HEK293 (cell line): Measurements from ENCODE around the gene ANXA10.
A peak's percentile ranks its signal among the peaks of the same experiment; 100 is the strongest.
"Not testable (repeated sequence)": the region's sequence is repeated elsewhere in the genome, so short reads cannot be mapped to it uniquely, and the experiment has no call there.

ENCODE experiments used
- CTCF ChIA-PET: fragments of 350-600 bp; formaldehyde crosslinking; extraction: SDS; loops from one replicate; lab custom pipeline; 2021; ENCODE audit warnings: antibody characterized with exemption; lab: Yijun Ruan, JAX
- POLR2A ChIA-PET: fragments of 300-600 bp; formaldehyde crosslinking; extraction: SDS; loops from one replicate; lab custom pipeline; 2020; ENCODE audit warnings: antibody characterized with exemption, inconsistent platforms; lab: Yijun Ruan, JAX
- H3K27ac ChIP-seq: fragments of 200-500 bp; sonication (Bioruptor generic); 2 replicates; pipeline ENCODE4 v1.5.1; 2014; ENCODE audit warnings: low read depth, low read length, control low read depth, inconsistent platforms; ENCODE audit errors: extremely low read depth
- H3K36me3 ChIP-seq, 2 experiments: fragments of 200-500 bp in 1 of 2; sonication (Bioruptor generic) in 1 of 2; 1 replicate in 1 of 2; 2 replicates in 1 of 2; pipeline ENCODE4 v1.5.1; 2014 to 2017; ENCODE audit warnings: inconsistent platforms in 2 of 2, low read length in 2 of 2; ENCODE audit not compliant: control insufficient read depth in 2 of 2, insufficient read depth in 1 of 2
- H3K4me1 ChIP-seq: fragments of 200-500 bp; sonication (Bioruptor generic); 2 replicates; pipeline ENCODE4 v1.5.1; 2014; ENCODE audit warnings: mild to moderate bottlenecking, low read length, inconsistent platforms; ENCODE audit not compliant: control insufficient read depth, insufficient read depth
- H3K4me3 ChIP-seq: 2 replicates; pipeline ENCODE4 v1.5.1; 2011; ENCODE audit warnings: low read depth, mild to moderate bottlenecking, control low read depth, low read length, moderate library complexity
- H3K9me3 ChIP-seq: fragments of 200-500 bp; sonication (Bioruptor generic); 2 replicates; pipeline ENCODE4 v1.5.1; 2014; ENCODE audit warnings: low read depth, low read length, inconsistent platforms; ENCODE audit not compliant: control insufficient read depth, insufficient read depth
- OVOL3 ChIP-seq: fragments of 450-650 bp; formaldehyde crosslinking; IDR thresholded peaks from 2 replicates; pipeline ENCODE4 v1.5.1; 2016; ENCODE audit warnings: missing biosample characterization, missing genetic modification characterization
- SETDB1 ChIP-seq: IDR thresholded peaks from one replicate; pipeline ENCODE4 v1.6.1; 2017; ENCODE audit warnings: mild to moderate bottlenecking, low read length, moderate library complexity, mixed read lengths; ENCODE audit not compliant: insufficient read length
- YY1 ChIP-seq: fragments of 450-650 bp; formaldehyde crosslinking; IDR thresholded peaks from 2 replicates; pipeline ENCODE4 v1.5.1; 2018; ENCODE audit warnings: missing biosample characterization, missing genetic modification characterization
- ZBTB1 ChIP-seq: fragments of 450-650 bp; formaldehyde crosslinking; IDR thresholded peaks from 2 replicates; pipeline ENCODE4 v1.5.1; 2016; ENCODE audit warnings: missing biosample characterization, missing genetic modification characterization
- ZBTB17 ChIP-seq: fragments of 450-650 bp; formaldehyde crosslinking; IDR thresholded peaks from 2 replicates; pipeline ENCODE4 v1.5.1; 2016; ENCODE audit warnings: missing biosample characterization, missing genetic modification characterization
- ZFP37 ChIP-seq: fragments of 450-650 bp; formaldehyde crosslinking; IDR thresholded peaks from 2 replicates; pipeline ENCODE4 v1.5.1; 2016; ENCODE audit warnings: missing biosample characterization, missing genetic modification characterization
- ZNF112 ChIP-seq: fragments of 450-650 bp; formaldehyde crosslinking; IDR thresholded peaks from 2 replicates; pipeline ENCODE4 v1.5.0; 2017; ENCODE audit warnings: missing biosample characterization, missing genetic modification characterization
- ZNF132 ChIP-seq: fragments of 450-650 bp; formaldehyde crosslinking; IDR thresholded peaks from 2 replicates; pipeline ENCODE4 v1.5.1; 2017; ENCODE audit warnings: missing biosample characterization, missing genetic modification characterization, borderline replicate concordance
- ZNF155 ChIP-seq: fragments of 450-650 bp; formaldehyde crosslinking; IDR thresholded peaks from 2 replicates; pipeline ENCODE4 v1.5.1; 2016; ENCODE audit warnings: missing biosample characterization, missing genetic modification characterization
- ZNF211 ChIP-seq: fragments of 450-650 bp; formaldehyde crosslinking; IDR thresholded peaks from 2 replicates; pipeline ENCODE4 v1.5.1; 2016; ENCODE audit warnings: low read depth, missing biosample characterization, missing genetic modification characterization
- ZNF23 ChIP-seq: fragments of 450-650 bp; formaldehyde crosslinking; IDR thresholded peaks from 2 replicates; pipeline ENCODE4 v1.5.1; 2016; ENCODE audit warnings: missing biosample characterization, missing genetic modification characterization, borderline replicate concordance
- ZNF266 ChIP-seq: fragments of 450-650 bp; formaldehyde crosslinking; IDR thresholded peaks from 2 replicates; pipeline ENCODE4 v1.5.1; 2016; ENCODE audit warnings: missing biosample characterization, missing genetic modification characterization, low read depth
- ZNF302 ChIP-seq: fragments of 450-650 bp; formaldehyde crosslinking; IDR thresholded peaks from 2 replicates; pipeline ENCODE4 v1.5.1; 2016; ENCODE audit warnings: missing biosample characterization, missing genetic modification characterization, low read depth
- ZNF324 ChIP-seq: fragments of 450-650 bp; formaldehyde crosslinking; IDR thresholded peaks from 2 replicates; pipeline ENCODE4 v1.5.1; 2016; ENCODE audit warnings: missing biosample characterization, missing genetic modification characterization
- ZNF473 ChIP-seq: fragments of 450-650 bp; formaldehyde crosslinking; IDR thresholded peaks from 2 replicates; pipeline ENCODE4 v1.5.1; 2017; ENCODE audit warnings: missing biosample characterization, missing genetic modification characterization
- ZNF521 ChIP-seq: fragments of 450-650 bp; formaldehyde crosslinking; IDR thresholded peaks from 2 replicates; pipeline ENCODE4 v1.5.1; 2017; ENCODE audit warnings: missing biosample characterization, mild to moderate bottlenecking, missing genetic modification characterization
- ZNF555 ChIP-seq: fragments of 450-650 bp; formaldehyde crosslinking; conservative IDR thresholded peaks from 2 replicates; pipeline ENCODE4 v1.5.1; 2017; ENCODE audit warnings: missing biosample characterization, mild to moderate bottlenecking, missing genetic modification characterization, inconsistent platforms
- ZNF560 ChIP-seq: fragments of 450-650 bp; formaldehyde crosslinking; IDR thresholded peaks from 2 replicates; pipeline ENCODE4 v1.5.1; 2017; ENCODE audit warnings: missing biosample characterization, missing genetic modification characterization, borderline replicate concordance
- ZNF585B ChIP-seq: fragments of 450-650 bp; formaldehyde crosslinking; IDR thresholded peaks from 2 replicates; pipeline ENCODE4 v1.5.1; 2016; ENCODE audit warnings: missing biosample characterization, missing genetic modification characterization
- ZNF621 ChIP-seq: fragments of 450-650 bp; formaldehyde crosslinking; IDR thresholded peaks from 2 replicates; pipeline ENCODE4 v1.5.1; 2017; ENCODE audit warnings: missing biosample characterization, missing genetic modification characterization
- ZNF658 ChIP-seq: fragments of 450-650 bp; formaldehyde crosslinking; IDR thresholded peaks from 2 replicates; pipeline ENCODE4; 2016; ENCODE audit warnings: missing biosample characterization, missing genetic modification characterization
- ZNF670 ChIP-seq: fragments of 450-650 bp; formaldehyde crosslinking; IDR thresholded peaks from 2 replicates; pipeline ENCODE4 v1.5.1; 2016; ENCODE audit warnings: missing biosample characterization, missing genetic modification characterization, low read depth
- ZNF677 ChIP-seq: fragments of 450-650 bp; IDR thresholded peaks from 2 replicates; pipeline ENCODE4 v1.5.0; 2018; ENCODE audit warnings: missing biosample characterization, mild to moderate bottlenecking, missing genetic modification characterization, moderate library complexity
- ZNF777 ChIP-seq: fragments of 450-650 bp; formaldehyde crosslinking; IDR thresholded peaks from 2 replicates; pipeline ENCODE4 v1.5.1; 2017; ENCODE audit warnings: missing biosample characterization, missing genetic modification characterization, borderline replicate concordance
- ZNF830 ChIP-seq: fragments of 450-650 bp; IDR thresholded peaks from 2 replicates; pipeline ENCODE4 v1.5.0; 2018; ENCODE audit warnings: missing biosample characterization, missing genetic modification characterization, low read depth, mild to moderate bottlenecking, moderate library complexity
- TF ChIP-seq, protein P1 (sequence below): fragments of 450-650 bp; formaldehyde crosslinking; IDR thresholded peaks from 2 replicates; pipeline ENCODE4; 2016; ENCODE audit warnings: missing biosample characterization, missing genetic modification characterization
- TF ChIP-seq, protein P2 (sequence below): fragments of 450-650 bp; formaldehyde crosslinking; IDR thresholded peaks from 2 replicates; pipeline ENCODE4 v1.5.1; 2016; ENCODE audit warnings: missing biosample characterization, missing genetic modification characterization
- TF ChIP-seq, protein P3 (sequence below): fragments of 450-650 bp; formaldehyde crosslinking; IDR thresholded peaks from 2 replicates; pipeline ENCODE4 v1.5.1; 2016; ENCODE audit warnings: missing biosample characterization, missing genetic modification characterization
- TF ChIP-seq, protein P4 (sequence below): fragments of 450-650 bp; formaldehyde crosslinking; IDR thresholded peaks from 2 replicates; pipeline ENCODE4 v1.5.1; 2016; ENCODE audit warnings: missing biosample characterization, missing genetic modification characterization

Gene ANXA10

DNA sequence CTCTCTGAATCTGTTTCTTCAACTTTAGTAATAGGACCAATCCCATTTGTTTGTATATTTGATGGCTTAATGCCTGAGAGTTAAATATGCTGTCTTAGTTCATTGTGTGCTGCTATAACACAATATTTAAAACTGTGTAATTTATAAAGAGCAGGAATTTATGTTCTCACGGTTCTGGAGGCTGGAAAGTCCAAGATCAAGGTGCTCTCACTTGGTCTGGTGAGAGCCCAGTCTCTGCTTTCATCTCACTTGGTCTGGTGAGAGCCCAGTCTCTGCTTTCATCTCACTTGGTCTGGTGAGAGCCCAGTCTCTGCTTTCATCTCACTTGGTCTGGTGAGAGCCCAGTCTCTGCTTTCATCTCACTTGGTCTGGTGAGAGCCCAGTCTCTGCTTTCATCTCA, 20.7 kb downstream of the ANXA10 start:
- POLR2A ChIA-PET, H3K4me1 ChIP-seq, H3K27ac ChIP-seq, H3K9me3 ChIP-seq, H3K36me3 ChIP-seq, H3K4me3 ChIP-seq, CTCF ChIA-PET: not testable (repeated sequence)
- TF ChIP-seq SETDB1 = peak; percentile 55
- TF ChIP-seq ZBTB17 (tag by site-specific recombination) = peak; percentile 58

DNA sequence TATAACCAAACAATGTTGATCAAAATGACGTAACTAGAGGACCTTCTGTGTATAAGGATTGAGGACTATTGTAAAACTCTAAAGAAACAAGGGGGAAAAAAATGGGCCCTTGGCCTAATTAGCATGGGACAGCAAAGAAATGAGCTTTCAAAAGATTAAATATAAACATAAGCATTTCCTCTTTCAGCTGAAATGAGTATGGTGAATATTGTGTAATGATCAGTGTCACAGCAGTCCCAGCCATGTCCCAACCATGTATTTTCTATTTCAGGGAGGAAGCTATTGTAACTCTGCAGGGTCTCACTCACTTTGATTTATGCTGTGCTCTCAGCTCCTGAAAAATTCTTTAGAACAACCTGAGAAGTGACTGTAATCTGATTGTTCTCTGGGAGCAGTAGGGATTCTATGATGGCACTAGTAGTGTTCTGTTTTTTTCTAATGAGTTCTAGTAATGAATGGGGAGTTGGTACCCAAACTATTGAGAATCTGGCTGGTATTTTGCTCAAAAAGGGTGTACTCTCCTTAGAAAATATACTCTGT, 25.8 kb downstream of the ANXA10 start:
- H3K36me3 ChIP-seq = no peaks in the 10 kb centered on the region
- H3K27ac ChIP-seq = no peak overlapping the region
- no peak overlapping the region for H3K4me3 ChIP-seq
- no peaks in the 10 kb centered on the region for H3K9me3 ChIP-seq
- ChIA-PET POLR2A (no interaction called here), CTCF (no interaction called here)
- no peaks in the 10 kb centered on the region for H3K4me1 ChIP-seq
- TF ChIP-seq ZNF521 (tag by site-specific recombination) = no peak
- no peak for TF ChIP-seq ZNF155 (tag by site-specific recombination)
- no peak for TF ChIP-seq ZNF211 (tag by site-specific recombination)
- no peak for TF ChIP-seq ZNF324 (tag by site-specific recombination)
- TF ChIP-seq, protein P1, sequence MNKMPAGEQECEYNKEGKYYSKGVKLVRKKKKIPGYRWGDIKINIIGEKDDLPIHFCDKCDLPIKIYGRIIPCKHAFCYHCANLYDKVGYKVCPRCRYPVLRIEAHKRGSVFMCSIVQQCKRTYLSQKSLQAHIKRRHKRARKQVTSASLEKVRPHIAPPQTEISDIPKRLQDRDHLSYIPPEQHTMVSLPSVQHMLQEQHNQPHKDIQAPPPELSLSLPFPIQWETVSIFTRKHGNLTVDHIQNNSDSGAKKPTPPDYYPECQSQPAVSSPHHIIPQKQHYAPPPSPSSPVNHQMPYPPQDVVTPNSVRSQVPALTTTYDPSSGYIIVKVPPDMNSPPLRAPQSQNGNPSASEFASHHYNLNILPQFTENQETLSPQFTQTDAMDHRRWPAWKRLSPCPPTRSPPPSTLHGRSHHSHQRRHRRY = no peak
- no peak for TF ChIP-seq ZNF677 (tag by site-specific recombination)
- no peak for TF ChIP-seq ZNF266 (tag by site-specific recombination)
- TF ChIP-seq ZBTB1 (tag by site-specific recombination) = no peak
- no peak for TF ChIP-seq ZNF670
- no peak for TF ChIP-seq ZNF555 (tag by site-specific recombination)
- TF ChIP-seq ZNF473 (tag by site-specific recombination) = no peak
- TF ChIP-seq, protein P2, sequence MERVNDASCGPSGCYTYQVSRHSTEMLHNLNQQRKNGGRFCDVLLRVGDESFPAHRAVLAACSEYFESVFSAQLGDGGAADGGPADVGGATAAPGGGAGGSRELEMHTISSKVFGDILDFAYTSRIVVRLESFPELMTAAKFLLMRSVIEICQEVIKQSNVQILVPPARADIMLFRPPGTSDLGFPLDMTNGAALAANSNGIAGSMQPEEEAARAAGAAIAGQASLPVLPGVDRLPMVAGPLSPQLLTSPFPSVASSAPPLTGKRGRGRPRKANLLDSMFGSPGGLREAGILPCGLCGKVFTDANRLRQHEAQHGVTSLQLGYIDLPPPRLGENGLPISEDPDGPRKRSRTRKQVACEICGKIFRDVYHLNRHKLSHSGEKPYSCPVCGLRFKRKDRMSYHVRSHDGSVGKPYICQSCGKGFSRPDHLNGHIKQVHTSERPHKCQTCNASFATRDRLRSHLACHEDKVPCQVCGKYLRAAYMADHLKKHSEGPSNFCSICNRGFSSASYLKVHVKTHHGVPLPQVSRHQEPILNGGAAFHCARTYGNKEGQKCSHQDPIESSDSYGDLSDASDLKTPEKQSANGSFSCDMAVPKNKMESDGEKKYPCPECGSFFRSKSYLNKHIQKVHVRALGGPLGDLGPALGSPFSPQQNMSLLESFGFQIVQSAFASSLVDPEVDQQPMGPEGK (tag by site-specific recombination) = no peak
- TF ChIP-seq, protein P3, sequence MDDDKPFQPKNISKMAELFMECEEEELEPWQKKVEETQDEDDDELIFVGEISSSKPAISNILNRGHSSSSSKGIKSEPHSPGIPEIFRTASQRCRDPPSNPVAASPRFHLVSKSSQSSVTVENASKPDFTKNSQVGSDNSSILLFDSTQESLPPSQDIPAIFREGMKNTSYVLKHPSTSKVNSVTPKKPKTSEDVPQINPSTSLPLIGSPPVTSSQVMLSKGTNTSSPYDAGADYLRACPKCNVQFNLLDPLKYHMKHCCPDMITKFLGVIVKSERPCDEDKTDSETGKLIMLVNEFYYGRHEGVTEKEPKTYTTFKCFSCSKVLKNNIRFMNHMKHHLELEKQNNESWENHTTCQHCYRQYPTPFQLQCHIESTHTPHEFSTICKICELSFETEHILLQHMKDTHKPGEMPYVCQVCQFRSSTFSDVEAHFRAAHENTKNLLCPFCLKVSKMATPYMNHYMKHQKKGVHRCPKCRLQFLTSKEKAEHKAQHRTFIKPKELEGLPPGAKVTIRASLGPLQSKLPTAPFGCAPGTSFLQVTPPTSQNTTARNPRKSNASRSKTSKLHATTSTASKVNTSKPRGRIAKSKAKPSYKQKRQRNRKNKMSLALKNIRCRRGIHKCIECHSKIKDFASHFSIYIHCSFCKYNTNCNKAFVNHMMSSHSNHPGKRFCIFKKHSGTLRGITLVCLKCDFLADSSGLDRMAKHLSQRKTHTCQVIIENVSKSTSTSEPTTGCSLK = no peak
- no peak for TF ChIP-seq ZNF830
- TF ChIP-seq ZNF132 (tag by site-specific recombination) = no peak
- TF ChIP-seq ZFP37 = no peak

DNA sequence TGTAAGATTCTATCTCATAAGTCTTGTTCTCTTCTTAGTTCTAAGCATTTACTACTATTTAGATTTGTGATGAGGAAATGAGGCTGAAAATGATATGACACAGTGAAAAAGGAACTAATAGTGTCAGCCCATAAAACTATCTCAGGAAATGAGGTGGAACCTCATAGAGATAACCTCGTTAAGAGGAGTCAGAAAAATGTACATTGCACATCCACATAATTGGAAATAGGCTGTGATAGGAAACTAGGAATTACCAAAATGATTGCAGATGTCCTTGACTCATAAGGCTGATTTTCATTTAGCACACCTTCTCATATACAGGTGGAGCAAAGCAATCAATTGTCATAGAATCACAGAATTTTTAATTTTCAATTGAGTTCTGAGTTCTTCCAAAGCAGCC, 26.8 kb downstream of the ANXA10 start:
- no peak overlapping the region for H3K4me3 ChIP-seq
- ChIA-PET POLR2A (no interaction called here), CTCF (no interaction called here)
- no peaks in the 10 kb centered on the region for H3K4me1 ChIP-seq
- H3K9me3 ChIP-seq = no peaks in the 10 kb centered on the region
- H3K36me3 ChIP-seq = no peaks in the 10 kb centered on the region
- H3K27ac ChIP-seq = no peak overlapping the region
- no peak for TF ChIP-seq ZNF302 (tag by site-specific recombination)
- no peak for TF ChIP-seq YY1 (tag by site-specific recombination)
- TF ChIP-seq ZNF585B (tag by site-specific recombination) = no peak
- TF ChIP-seq, protein P4, sequence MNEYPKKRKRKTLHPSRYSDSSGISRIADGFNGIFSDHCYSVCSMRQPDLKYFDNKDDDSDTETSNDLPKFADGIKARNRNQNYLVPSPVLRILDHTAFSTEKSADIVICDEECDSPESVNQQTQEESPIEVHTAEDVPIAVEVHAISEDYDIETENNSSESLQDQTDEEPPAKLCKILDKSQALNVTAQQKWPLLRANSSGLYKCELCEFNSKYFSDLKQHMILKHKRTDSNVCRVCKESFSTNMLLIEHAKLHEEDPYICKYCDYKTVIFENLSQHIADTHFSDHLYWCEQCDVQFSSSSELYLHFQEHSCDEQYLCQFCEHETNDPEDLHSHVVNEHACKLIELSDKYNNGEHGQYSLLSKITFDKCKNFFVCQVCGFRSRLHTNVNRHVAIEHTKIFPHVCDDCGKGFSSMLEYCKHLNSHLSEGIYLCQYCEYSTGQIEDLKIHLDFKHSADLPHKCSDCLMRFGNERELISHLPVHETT = no peak
- TF ChIP-seq OVOL3 (tag by site-specific recombination) = no peak
- no peak for TF ChIP-seq ZNF621 (tag by site-specific recombination)
- no peak for TF ChIP-seq ZNF23 (tag by site-specific recombination)
- no peak for TF ChIP-seq ZNF658 (tag by site-specific recombination)
- TF ChIP-seq ZNF112 (tag by site-specific recombination) = no peak
- no peak for TF ChIP-seq ZNF777 (tag by site-specific recombination)
- no peak for TF ChIP-seq ZNF560
